ENCODE measurements around the gene IQCE.

IQCE gene

GRCh38 chr7:2624293-2624886 lies 65.6 kb downstream of the IQCE start (continued):
- no peak for TF ChIP-seq RARB (CRISPR knock-in tag; IDR thresholded peaks at IDR 0.05)
- no peak for TF ChIP-seq ISL1 (CRISPR knock-in tag; IDR thresholded peaks at IDR 0.05)
- TF ChIP-seq CSDC2 (CRISPR knock-in tag; IDR thresholded peaks at IDR 0.05): no peak
- no peak for TF ChIP-seq PPARA (CRISPR knock-in tag; IDR thresholded peaks at IDR 0.05; ENCODE audit: borderline replicate concordance)
- no peak for TF ChIP-seq ZNF8 (CRISPR knock-in tag; IDR thresholded peaks at IDR 0.05)
- TF ChIP-seq ARNTL (CRISPR knock-in tag; IDR thresholded peaks at IDR 0.05; ENCODE audit: borderline replicate concordance, low read depth): no peak
- TF ChIP-seq CREB5 (CRISPR knock-in tag; IDR thresholded peaks at IDR 0.05; ENCODE audit: low read depth): no peak
- no peak for TF ChIP-seq ESRRG (CRISPR knock-in tag; IDR thresholded peaks at IDR 0.05)
- TF ChIP-seq ZNF70 (CRISPR knock-in tag; IDR thresholded peaks at IDR 0.05): no peak
- no peak for TF ChIP-seq ZFP30 (CRISPR knock-in tag; IDR thresholded peaks at IDR 0.05)
- no peak for TF ChIP-seq TOX (CRISPR knock-in tag; IDR thresholded peaks at IDR 0.05; ENCODE audit: borderline replicate concordance)
- TF ChIP-seq ZC3H10 (CRISPR knock-in tag; IDR thresholded peaks at IDR 0.05): no peak

DNA sequence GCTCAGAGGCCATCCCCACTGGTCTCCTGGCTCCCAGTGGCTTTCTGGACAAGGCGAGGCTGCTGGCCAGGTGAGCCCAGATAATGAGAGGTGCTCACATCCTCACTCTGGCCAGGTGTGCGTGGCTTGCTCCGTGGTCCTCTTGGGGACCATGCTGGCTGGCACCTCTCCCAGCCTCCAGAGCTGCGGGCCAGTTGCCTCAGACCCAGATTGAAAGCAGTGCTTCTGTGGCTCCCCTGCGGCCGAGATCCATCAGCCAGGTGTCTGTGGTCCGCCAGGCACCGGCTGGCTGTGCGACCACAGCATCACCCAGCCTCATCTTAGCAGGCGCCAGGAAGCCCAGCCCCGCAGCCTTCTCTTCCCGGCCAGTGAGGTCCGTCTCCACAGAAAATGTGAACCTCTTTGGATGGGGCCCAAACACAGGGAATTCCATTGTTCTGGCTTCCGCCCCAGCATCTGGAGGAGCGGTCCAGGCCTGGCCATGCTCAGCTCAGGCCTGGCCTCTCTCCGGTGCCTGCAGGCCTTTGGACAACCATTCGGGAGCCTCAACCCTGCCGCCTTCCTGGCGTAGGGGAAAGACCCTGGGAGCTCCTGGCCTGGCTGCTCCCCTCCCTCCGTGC lies 67.8 kb downstream of the IQCE start:
- peak; percentile 6; the same call in 1 of the 3 replicates for ATAC-seq
- peak; percentile 51 for TF ChIP-seq TCF4 (CRISPR knock-in tag; IDR thresholded peaks at IDR 0.05; ENCODE audit: borderline replicate concordance)
- peak; percentile 51; the same call in 1 of the 2 replicates for TF ChIP-seq TSHZ2 (CRISPR knock-in tag; IDR thresholded peaks at IDR 0.05)
- TF ChIP-seq ZNF565 (CRISPR knock-in tag; conservative IDR thresholded peaks at IDR 0.05; ENCODE audit: low read depth): no peak

DNA sequence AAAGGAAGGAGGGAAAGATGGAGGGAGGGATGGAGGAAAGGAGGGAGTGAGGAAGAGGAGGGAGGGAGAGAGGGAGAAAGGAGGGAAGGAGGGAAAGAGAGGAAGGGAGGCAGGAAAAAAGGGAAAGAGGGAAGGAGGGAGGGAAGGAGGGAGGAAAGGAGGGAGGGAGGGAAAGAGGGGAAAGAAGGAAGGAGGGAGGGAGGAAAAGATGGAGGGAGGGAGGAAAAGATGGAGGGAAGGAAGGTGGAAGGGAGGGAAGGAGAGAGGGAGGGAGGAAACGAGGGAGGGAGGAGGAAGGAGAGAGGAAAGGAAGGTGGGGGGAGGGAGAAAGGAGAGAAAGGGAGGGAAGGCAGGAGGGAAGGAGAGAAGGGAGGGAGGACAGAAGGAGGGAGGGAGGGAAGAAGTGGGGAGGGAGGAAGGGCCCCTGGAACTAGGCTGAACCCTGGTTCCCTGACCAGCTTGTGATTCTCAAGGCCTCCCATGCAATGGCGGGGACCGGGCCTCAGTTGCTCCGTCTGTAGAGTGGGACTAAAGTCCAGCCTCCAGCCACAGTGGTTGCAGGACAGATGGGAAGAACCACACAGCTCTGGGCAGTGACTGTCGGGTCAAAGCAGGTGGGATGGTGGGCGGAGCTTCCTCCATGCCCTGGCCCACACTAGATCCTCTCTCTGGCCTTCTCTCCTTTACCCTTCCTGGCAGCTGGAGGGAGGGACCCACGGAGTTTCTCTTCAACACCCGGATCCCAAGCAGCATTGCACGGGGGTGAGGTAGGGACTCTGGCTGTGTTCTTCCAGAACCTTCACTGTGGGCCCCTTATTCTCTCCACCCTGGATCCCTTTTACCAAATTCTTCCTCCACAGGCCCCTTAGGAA lies 68.7 kb downstream of the IQCE start:
- ATAC-seq: no peak
- no peak for TF ChIP-seq PPARA (CRISPR knock-in tag; IDR thresholded peaks at IDR 0.05; ENCODE audit: borderline replicate concordance)
- TF ChIP-seq OSR1 (CRISPR knock-in tag; IDR thresholded peaks at IDR 0.05): no peak
- no peak for TF ChIP-seq ZNF8 (CRISPR knock-in tag; IDR thresholded peaks at IDR 0.05)
- TF ChIP-seq, protein P1, sequence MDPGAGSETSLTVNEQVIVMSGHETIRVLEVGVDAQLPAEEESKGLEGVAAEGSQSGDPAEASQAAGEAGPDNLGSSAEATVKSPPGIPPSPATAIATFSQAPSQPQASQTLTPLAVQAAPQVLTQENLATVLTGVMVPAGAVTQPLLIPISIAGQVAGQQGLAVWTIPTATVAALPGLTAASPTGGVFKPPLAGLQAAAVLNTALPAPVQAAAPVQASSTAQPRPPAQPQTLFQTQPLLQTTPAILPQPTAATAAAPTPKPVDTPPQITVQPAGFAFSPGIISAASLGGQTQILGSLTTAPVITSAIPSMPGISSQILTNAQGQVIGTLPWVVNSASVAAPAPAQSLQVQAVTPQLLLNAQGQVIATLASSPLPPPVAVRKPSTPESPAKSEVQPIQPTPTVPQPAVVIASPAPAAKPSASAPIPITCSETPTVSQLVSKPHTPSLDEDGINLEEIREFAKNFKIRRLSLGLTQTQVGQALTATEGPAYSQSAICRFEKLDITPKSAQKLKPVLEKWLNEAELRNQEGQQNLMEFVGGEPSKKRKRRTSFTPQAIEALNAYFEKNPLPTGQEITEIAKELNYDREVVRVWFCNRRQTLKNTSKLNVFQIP (CRISPR knock-in tag; IDR thresholded peaks at IDR 0.05; ENCODE audit: borderline replicate concordance, low read depth): no peak
- TF ChIP-seq ESRRG (CRISPR knock-in tag; IDR thresholded peaks at IDR 0.05): no peak
- TF ChIP-seq RARB (CRISPR knock-in tag; IDR thresholded peaks at IDR 0.05): no peak
- no peak for TF ChIP-seq SNAI2 (CRISPR knock-in tag; IDR thresholded peaks at IDR 0.05)
- TF ChIP-seq TSHZ2 (CRISPR knock-in tag; IDR thresholded peaks at IDR 0.05): no peak
- no peak for TF ChIP-seq CREB5 (CRISPR knock-in tag; IDR thresholded peaks at IDR 0.05; ENCODE audit: low read depth)
- TF ChIP-seq ZC3H10 (CRISPR knock-in tag; IDR thresholded peaks at IDR 0.05): no peak
- TF ChIP-seq ZFP3 (CRISPR knock-in tag; IDR thresholded peaks at IDR 0.05): no peak
- no peak for TF ChIP-seq ZFP30 (CRISPR knock-in tag; IDR thresholded peaks at IDR 0.05)
- no peak for TF ChIP-seq ZNF70 (CRISPR knock-in tag; IDR thresholded peaks at IDR 0.05)
- no peak for TF ChIP-seq ISL1 (CRISPR knock-in tag; IDR thresholded peaks at IDR 0.05)
- TF ChIP-seq ZNF565 (CRISPR knock-in tag; conservative IDR thresholded peaks at IDR 0.05; ENCODE audit: low read depth): no peak
- TF ChIP-seq, protein P2, sequence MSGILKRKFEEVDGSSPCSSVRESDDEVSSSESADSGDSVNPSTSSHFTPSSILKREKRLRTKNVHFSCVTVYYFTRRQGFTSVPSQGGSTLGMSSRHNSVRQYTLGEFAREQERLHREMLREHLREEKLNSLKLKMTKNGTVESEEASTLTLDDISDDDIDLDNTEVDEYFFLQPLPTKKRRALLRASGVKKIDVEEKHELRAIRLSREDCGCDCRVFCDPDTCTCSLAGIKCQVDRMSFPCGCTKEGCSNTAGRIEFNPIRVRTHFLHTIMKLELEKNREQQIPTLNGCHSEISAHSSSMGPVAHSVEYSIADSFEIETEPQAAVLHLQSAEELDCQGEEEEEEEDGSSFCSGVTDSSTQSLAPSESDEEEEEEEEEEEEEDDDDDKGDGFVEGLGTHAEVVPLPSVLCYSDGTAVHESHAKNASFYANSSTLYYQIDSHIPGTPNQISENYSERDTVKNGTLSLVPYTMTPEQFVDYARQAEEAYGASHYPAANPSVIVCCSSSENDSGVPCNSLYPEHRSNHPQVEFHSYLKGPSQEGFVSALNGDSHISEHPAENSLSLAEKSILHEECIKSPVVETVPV (CRISPR knock-in tag; IDR thresholded peaks at IDR 0.05): no peak
- TF ChIP-seq TOX (CRISPR knock-in tag; IDR thresholded peaks at IDR 0.05; ENCODE audit: borderline replicate concordance): no peak
- no peak for TF ChIP-seq PATZ1 (CRISPR knock-in tag; IDR thresholded peaks at IDR 0.05; ENCODE audit: borderline replicate concordance)
